ENCODE data around the gene EIF3F.

EIF3F gene

GRCh38 chr11:8011371-8011770 is 24.2 kb downstream of the EIF3F start:
- H3K4me3 ChIP-seq (ENCODE audit: low read depth, low read length) = no peak overlapping the region
- no peaks in the 10 kb centered on the region for H3K9me3 ChIP-seq (ENCODE audit: control insufficient read depth, insufficient read depth, low read depth, low read length)
- no peaks in the 10 kb centered on the region for H3K36me3 ChIP-seq (ENCODE audit: control insufficient read depth, insufficient read depth, low read length)
- H3K4me1 ChIP-seq (ENCODE audit: control insufficient read depth, insufficient read depth, low read length) = peaks cover 12% of the 10 kb centered on the region
- peaks cover 19% of the 10 kb centered on the region for H3K27me3 ChIP-seq (ENCODE audit: control insufficient read depth, insufficient read depth, low read length)
- no peak overlapping the region for H3K9ac ChIP-seq (ENCODE audit: low read length)
- no peak overlapping the region for H3K27ac ChIP-seq (ENCODE audit: low read depth, low read length)

GRCh38 chr11:8011981-8012444 is 24.9 kb downstream of the EIF3F start:
- H3K4me1 ChIP-seq (ENCODE audit: control insufficient read depth, insufficient read depth, low read length) = peaks cover 18% of the 10 kb centered on the region
- no peak overlapping the region for H3K4me3 ChIP-seq (ENCODE audit: low read depth, low read length)
- peaks cover 25% of the 10 kb centered on the region for H3K27me3 ChIP-seq (ENCODE audit: control insufficient read depth, insufficient read depth, low read length)
- no peak overlapping the region for H3K9ac ChIP-seq (ENCODE audit: low read length)
- H3K9me3 ChIP-seq (ENCODE audit: control insufficient read depth, insufficient read depth, low read depth, low read length) = no peaks in the 10 kb centered on the region
- H3K27ac ChIP-seq (ENCODE audit: low read depth, low read length) = no peak overlapping the region
- H3K36me3 ChIP-seq (ENCODE audit: control insufficient read depth, insufficient read depth, low read length) = no peaks in the 10 kb centered on the region

- Histone ChIP-seq H3K36me3 (ENCODE audit: control insufficient read depth, insufficient read depth, low read length) (no peaks in the 10 kb centered on the region), H3K27ac (ENCODE audit: low read depth, low read length) (no peak overlapping the region), H3K27me3 (ENCODE audit: control insufficient read depth, insufficient read depth, low read length) (peaks cover 43% of the 10 kb centered on the region), H3K4me1 (ENCODE audit: control insufficient read depth, insufficient read depth, low read length) (peaks cover 21% of the 10 kb centered on the region), H3K9me3 (ENCODE audit: control insufficient read depth, insufficient read depth, low read depth, low read length) (no peaks in the 10 kb centered on the region), H3K9ac (ENCODE audit: low read length) (no peak overlapping the region), H3K4me3 (ENCODE audit: low read depth, low read length) (no peak overlapping the region)
Measured at GRCh38 chr11:8013833-8014232, 26.7 kb downstream of the EIF3F start.

- H3K27ac ChIP-seq (ENCODE audit: low read depth, low read length) = no peak overlapping the region
- no peak overlapping the region for H3K4me3 ChIP-seq (ENCODE audit: low read depth, low read length)
- peaks cover 26% of the 10 kb centered on the region for H3K4me1 ChIP-seq (ENCODE audit: control insufficient read depth, insufficient read depth, low read length)
- no peaks in the 10 kb centered on the region for H3K9me3 ChIP-seq (ENCODE audit: control insufficient read depth, insufficient read depth, low read depth, low read length)
- H3K9ac ChIP-seq (ENCODE audit: low read length) = no peak overlapping the region
- peaks cover 62% of the 10 kb centered on the region for H3K27me3 ChIP-seq (ENCODE audit: control insufficient read depth, insufficient read depth, low read length)
- no peaks in the 10 kb centered on the region for H3K36me3 ChIP-seq (ENCODE audit: control insufficient read depth, insufficient read depth, low read length)
Measured at GRCh38 chr11:8015753-8016239, 28.7 kb downstream of the EIF3F start.

- Histone ChIP-seq H3K4me3 (ENCODE audit: low read depth, low read length) (no peak overlapping the region), H3K9ac (ENCODE audit: low read length) (no peak overlapping the region), H3K4me1 (ENCODE audit: control insufficient read depth, insufficient read depth, low read length) (peaks cover 26% of the 10 kb centered on the region), H3K36me3 (ENCODE audit: control insufficient read depth, insufficient read depth, low read length) (no peaks in the 10 kb centered on the region), H3K27ac (ENCODE audit: low read depth, low read length) (no peak overlapping the region), H3K27me3 (ENCODE audit: control insufficient read depth, insufficient read depth, low read length) (peaks cover 69% of the 10 kb centered on the region), H3K9me3 (ENCODE audit: control insufficient read depth, insufficient read depth, low read depth, low read length) (no peaks in the 10 kb centered on the region)
Measured at GRCh38 chr11:8016440-8016839, 29.3 kb downstream of the EIF3F start.

- Histone ChIP-seq H3K4me1 (ENCODE audit: control insufficient read depth, insufficient read depth, low read length) (peaks cover 26% of the 10 kb centered on the region), H3K9ac (ENCODE audit: low read length) (no peak overlapping the region), H3K27me3 (ENCODE audit: control insufficient read depth, insufficient read depth, low read length) (peaks cover 74% of the 10 kb centered on the region), H3K9me3 (ENCODE audit: control insufficient read depth, insufficient read depth, low read depth, low read length) (no peaks in the 10 kb centered on the region), H3K36me3 (ENCODE audit: control insufficient read depth, insufficient read depth, low read length) (no peaks in the 10 kb centered on the region), H3K4me3 (ENCODE audit: low read depth, low read length) (no peak overlapping the region), H3K27ac (ENCODE audit: low read depth, low read length) (no peak overlapping the region)
Measured at GRCh38 chr11:8017071-8017470, 29.9 kb downstream of the EIF3F start.

- H3K9ac ChIP-seq (ENCODE audit: low read length) = no peak overlapping the region
- no peaks in the 10 kb centered on the region for H3K36me3 ChIP-seq (ENCODE audit: control insufficient read depth, insufficient read depth, low read length)
- H3K27me3 ChIP-seq (ENCODE audit: control insufficient read depth, insufficient read depth, low read length) = peaks cover 77% of the 10 kb centered on the region
- H3K4me1 ChIP-seq (ENCODE audit: control insufficient read depth, insufficient read depth, low read length) = peaks cover 26% of the 10 kb centered on the region
- no peaks in the 10 kb centered on the region for H3K9me3 ChIP-seq (ENCODE audit: control insufficient read depth, insufficient read depth, low read depth, low read length)
- H3K4me3 ChIP-seq (ENCODE audit: low read depth, low read length) = peak overlapping the region; percentile 65
- H3K27ac ChIP-seq (ENCODE audit: low read depth, low read length) = no peak overlapping the region
Measured at GRCh38 chr11:8017894-8018483, 30.9 kb downstream of the EIF3F start.

- Histone ChIP-seq H3K9me3 (ENCODE audit: control insufficient read depth, insufficient read depth, low read depth, low read length) (no peaks in the 10 kb centered on the region), H3K27ac (ENCODE audit: low read depth, low read length) (no peak overlapping the region), H3K36me3 (ENCODE audit: control insufficient read depth, insufficient read depth, low read length) (no peaks in the 10 kb centered on the region), H3K9ac (ENCODE audit: low read length) (no peak overlapping the region), H3K4me3 (ENCODE audit: low read depth, low read length) (peak overlapping the region; percentile 65), H3K4me1 (ENCODE audit: control insufficient read depth, insufficient read depth, low read length) (peaks cover 26% of the 10 kb centered on the region), H3K27me3 (ENCODE audit: control insufficient read depth, insufficient read depth, low read length) (peaks cover 79% of the 10 kb centered on the region)
Measured at GRCh38 chr11:8018484-8019313, 31.6 kb downstream of the EIF3F start.

- H3K4me3 ChIP-seq (ENCODE audit: low read depth, low read length) = peak overlapping the region; percentile 65
- peaks cover 85% of the 10 kb centered on the region for H3K27me3 ChIP-seq (ENCODE audit: control insufficient read depth, insufficient read depth, low read length)
- H3K4me1 ChIP-seq (ENCODE audit: control insufficient read depth, insufficient read depth, low read length) = peaks cover 26% of the 10 kb centered on the region
- H3K9me3 ChIP-seq (ENCODE audit: control insufficient read depth, insufficient read depth, low read depth, low read length) = no peaks in the 10 kb centered on the region
- no peaks in the 10 kb centered on the region for H3K36me3 ChIP-seq (ENCODE audit: control insufficient read depth, insufficient read depth, low read length)
- no peak overlapping the region for H3K9ac ChIP-seq (ENCODE audit: low read length)
- H3K27ac ChIP-seq (ENCODE audit: low read depth, low read length) = no peak overlapping the region
Measured at GRCh38 chr11:8019314-8020243, 32.4 kb downstream of the EIF3F start.

GRCh38 chr11:8020244-8020597 is 33.1 kb downstream of the EIF3F start:
- H3K4me3 ChIP-seq (ENCODE audit: low read depth, low read length) = peak overlapping the region; percentile 65
- no peak overlapping the region for H3K27ac ChIP-seq (ENCODE audit: low read depth, low read length)
- peaks cover 80% of the 10 kb centered on the region for H3K27me3 ChIP-seq (ENCODE audit: control insufficient read depth, insufficient read depth, low read length)
- H3K36me3 ChIP-seq (ENCODE audit: control insufficient read depth, insufficient read depth, low read length) = no peaks in the 10 kb centered on the region
- no peak overlapping the region for H3K9ac ChIP-seq (ENCODE audit: low read length)
- H3K4me1 ChIP-seq (ENCODE audit: control insufficient read depth, insufficient read depth, low read length) = peaks cover 24% of the 10 kb centered on the region
- no peaks in the 10 kb centered on the region for H3K9me3 ChIP-seq (ENCODE audit: control insufficient read depth, insufficient read depth, low read depth, low read length)
